Sigmoid colon (tissue), 4 donors: ENCODE data around the gene HSPA1A.

Source experiments
- POLR2AphosphoS5 ChIP-seq, 4 donors: sonication (generic); formaldehyde crosslinking; IDR thresholded peaks; one replicate each; pipeline ENCODE4 v1.6.1; 2017; ENCODE audit warnings: antibody characterized with exemption in 4 of 4
- TF ChIP-seq, protein P1 (sequence below), 4 experiments: fragments of 450-650 bp in 3 of 4; fragments of 200-600 bp in 1 of 4; IDR thresholded peaks; one replicate each; pipeline ENCODE4 v1.5.1; 2016 to 2019; ENCODE audit warnings: antibody characterized with exemption in 4 of 4, mild to moderate bottlenecking in 3 of 4, moderate library complexity in 2 of 4

- TF ChIP-seq, protein P1, sequence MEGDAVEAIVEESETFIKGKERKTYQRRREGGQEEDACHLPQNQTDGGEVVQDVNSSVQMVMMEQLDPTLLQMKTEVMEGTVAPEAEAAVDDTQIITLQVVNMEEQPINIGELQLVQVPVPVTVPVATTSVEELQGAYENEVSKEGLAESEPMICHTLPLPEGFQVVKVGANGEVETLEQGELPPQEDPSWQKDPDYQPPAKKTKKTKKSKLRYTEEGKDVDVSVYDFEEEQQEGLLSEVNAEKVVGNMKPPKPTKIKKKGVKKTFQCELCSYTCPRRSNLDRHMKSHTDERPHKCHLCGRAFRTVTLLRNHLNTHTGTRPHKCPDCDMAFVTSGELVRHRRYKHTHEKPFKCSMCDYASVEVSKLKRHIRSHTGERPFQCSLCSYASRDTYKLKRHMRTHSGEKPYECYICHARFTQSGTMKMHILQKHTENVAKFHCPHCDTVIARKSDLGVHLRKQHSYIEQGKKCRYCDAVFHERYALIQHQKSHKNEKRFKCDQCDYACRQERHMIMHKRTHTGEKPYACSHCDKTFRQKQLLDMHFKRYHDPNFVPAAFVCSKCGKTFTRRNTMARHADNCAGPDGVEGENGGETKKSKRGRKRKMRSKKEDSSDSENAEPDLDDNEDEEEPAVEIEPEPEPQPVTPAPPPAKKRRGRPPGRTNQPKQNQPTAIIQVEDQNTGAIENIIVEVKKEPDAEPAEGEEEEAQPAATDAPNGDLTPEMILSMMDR (IDR thresholded peaks at IDR 0.05): no peak
- TF ChIP-seq POLR2AphosphoS5 (IDR thresholded peaks at IDR 0.05): peak; percentile 91 to 97 (median 95)
These were observed 8.7 kb upstream of the HSPA1A start, which contains the start of gene LSM2 for GRCh38 chr6:31806470-31807272.
